ENCODE data around the gene CEP112.

The CEP112 gene

GRCh38 chr17:65925606-65926307, 266.2 kb downstream of the CEP112 start:
- DNase-seq = no peak

DNA sequence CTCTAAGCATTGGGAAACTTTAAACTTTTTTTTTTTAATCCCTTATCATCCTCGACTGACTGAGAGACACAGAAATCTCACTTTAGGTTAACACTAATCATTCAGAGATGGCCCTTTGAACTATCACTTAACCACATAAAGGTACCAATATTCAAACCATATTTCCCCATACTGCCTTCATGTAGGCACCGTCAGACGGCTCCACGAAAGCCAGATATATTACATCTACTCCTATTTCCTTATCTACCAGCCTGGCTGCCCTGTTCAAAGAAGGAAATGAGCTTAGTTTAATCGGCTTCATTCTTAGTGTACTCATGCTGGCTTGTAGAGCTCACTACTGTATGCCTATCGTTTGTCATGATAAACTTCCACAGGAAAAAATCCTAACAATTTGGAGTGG, 270.9 kb downstream of the CEP112 start:
- DNase-seq = no peak

DNA sequence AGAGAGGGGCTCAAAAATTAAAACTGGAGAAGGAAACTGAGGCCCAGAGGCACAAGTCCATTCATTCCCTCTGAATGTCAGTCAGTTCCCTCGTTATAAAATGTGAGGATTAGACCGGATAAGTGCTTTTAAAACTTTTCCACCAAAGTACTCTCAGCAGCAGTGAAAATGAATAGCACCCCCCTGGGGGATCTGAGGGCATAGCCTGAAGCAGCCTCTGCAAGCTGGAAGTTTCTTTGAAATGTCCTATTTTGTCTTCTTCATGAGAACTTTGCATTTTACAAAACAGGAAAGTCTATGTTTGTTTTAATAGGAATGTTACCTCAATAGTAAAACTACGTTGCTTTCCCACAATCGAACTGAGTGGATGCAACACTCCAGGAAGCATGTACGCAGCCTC, 273.0 kb downstream of the CEP112 start:
- DNase-seq = no peak

DNA sequence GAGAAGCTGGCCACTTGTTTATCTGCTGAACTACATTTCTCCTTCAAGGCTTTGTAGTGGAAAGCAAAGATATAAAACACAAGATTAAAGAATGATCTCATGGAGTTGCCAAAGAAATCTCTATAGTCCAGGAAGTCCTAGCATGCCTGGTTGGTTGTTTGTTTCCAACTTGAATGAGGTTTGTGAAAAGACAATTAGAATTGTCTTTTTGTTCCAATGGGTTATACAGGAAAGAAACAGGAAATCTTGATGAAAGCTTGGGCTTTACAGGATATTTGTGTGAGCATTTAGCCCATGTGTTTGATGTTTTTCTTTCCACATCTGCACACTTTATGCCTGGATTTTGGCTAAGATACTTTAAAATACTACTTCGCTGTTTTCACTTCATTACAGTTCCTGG, 273.4 kb downstream of the CEP112 start:
- no peak for DNase-seq

- DNase-seq = no peak
Observed at GRCh38 chr17:65917560-65917959, 274.4 kb downstream of the CEP112 start.

- no peak for DNase-seq
Observed at GRCh38 chr17:65916425-65916824, 275.5 kb downstream of the CEP112 start.

DNA sequence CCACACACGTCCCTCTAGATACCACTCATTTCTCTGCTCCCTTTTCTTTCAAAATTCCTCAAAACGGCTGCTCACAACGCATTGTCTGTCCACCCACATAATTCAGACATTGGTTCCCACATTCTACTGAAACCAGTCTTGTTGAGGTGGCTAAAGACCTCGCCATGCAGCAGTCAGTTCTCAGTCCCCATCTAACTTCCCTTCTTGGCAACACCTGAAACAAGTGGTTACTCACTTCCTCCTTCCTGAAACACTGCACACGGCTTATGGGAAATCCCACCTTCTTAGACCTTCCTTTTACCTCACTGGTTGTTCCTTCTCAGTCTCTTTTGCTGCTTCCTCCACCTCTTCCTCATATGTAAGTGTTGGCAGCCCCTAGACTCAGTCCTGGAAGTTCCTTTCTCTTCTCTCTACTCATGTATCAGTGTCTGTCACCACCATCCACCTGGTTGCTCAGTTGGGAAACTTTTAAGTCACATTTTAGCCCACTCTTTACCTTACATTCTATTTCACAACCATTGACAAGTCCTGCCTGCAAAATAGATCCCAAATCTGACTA, 277.1 kb downstream of the CEP112 start:
- DNase-seq = no peak

- DNase-seq = no peak
Observed at GRCh38 chr17:65913326-65913850, 278.5 kb downstream of the CEP112 start.

DNA sequence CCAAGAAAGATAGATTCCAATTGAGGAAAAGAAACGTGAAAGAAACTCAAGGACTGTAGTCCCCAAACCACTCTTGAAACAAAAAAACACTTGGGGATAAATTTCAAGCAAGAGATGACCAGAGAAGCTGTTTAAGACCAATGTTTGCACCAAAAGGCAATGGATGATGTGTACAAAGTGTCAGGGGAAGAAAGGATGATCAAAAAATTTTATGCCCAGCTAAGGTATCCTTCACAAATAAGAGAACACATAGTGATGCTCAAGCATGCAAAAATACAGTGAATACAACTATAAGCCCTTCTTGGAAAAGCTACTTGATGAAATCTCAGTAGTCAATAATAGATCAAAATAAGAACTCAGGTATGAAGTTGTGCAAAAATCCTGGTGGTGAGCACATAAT, 281.1 kb downstream of the CEP112 start:
- DNase-seq = no peak

DNA sequence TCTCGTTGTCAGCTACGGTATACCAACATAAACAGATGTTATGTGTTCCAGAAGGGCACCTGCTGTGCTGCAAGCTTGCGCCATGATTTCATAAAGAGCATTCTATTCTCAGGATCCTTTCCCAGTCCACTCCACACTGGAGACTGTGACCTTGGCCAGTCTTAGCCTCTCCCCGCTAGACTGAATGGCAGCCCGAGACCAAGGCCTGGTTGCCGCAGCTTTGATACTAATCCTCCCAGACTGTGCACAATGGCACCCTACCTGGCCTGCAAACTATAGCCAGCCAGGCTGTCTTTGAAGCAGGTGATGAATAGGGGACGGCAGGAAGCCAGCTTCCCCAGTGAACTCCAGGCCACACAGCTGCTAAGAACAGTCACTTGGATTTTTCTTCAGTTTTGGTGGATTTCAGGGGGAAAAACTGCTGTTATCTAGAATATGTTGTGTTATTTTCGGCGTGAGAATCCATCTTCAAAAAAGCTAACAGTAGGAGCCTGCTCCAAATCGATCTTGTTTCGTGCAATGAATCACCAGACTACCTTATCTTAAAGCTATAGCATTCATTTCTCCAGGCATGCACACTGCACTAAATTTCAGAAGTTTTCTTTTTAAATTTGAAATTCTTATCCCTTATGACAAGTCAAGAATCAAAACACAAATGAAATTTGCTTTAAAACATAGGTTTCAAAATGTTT, 289.0 kb downstream of the CEP112 start:
- DNase-seq = no peak

DNA sequence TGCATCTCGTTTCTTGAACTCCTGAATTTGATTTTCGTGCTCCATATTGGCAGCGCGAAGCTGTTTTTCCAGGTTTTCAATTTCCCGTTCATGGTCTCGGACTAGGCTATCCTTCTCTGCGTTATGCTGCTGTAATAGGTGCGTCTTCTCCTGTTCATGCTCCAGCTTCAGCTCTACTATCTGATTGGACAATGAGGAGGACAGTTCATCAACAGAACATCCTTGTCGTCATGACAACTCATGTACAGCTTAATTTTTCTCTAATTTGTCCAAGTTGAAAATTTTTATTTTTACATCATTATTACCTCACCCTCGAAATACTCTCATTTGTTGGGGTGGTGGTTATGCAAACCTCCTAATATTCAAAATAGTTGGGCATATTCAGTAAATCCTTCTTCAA, 289.8 kb downstream of the CEP112 start:
- DNase-seq = no peak

DNA sequence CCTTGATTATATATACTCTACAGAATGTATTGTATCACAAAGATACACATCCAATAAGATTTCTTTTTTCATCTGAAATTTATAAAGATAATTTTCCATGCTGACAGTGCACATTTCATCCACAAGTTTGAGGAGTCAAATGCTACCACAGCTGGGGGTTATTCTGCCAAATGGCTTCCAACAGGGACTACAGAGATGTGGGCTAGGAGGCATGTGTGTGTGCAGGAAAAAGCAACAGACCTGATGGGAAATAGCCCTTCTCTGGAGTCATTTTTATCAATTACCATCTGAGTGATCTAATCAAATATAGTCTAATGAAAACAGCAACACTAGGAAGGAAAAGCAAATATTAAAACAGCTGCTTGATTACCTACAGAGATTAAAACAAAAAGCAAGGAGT, 290.5 kb downstream of the CEP112 start:
- DNase-seq = no peak

DNA sequence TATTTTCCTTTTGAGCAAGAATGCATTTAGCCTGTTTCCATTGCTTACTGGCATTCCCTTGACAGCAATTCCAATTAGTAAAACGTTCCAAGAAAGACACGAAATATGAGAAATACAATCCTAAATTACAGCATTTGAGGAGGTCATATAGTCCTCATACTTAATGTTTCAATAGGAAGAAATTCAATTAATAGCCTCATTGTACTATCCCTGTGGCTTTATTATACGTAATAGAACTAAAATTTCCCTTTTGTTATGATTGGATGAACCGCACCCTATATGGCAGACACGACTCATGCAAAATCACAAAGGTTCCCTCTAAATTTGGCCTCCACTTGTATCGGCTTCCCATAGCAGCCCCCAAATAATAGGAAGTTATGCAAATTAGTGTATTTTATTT, 291.7 kb downstream of the CEP112 start:
- no peak for DNase-seq

DNA sequence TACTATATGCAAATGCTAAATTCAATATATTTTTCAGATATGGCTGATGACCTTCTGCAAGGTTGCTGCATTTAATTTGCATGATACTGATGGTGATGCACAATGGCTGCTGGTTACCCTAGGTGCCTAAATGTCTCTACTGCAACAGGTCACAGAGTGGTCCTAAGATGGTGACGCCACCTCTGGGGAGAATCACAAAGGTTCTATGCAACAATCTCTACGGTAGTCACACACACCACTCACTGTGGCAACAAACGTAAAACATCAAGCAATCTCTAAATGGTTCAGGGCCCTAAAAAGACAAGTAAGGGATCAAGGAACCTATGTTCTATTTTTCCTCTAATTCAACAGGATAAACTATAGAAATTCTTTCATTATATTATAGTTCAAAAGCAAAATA, 293.3 kb downstream of the CEP112 start:
- DNase-seq = no peak

DNA sequence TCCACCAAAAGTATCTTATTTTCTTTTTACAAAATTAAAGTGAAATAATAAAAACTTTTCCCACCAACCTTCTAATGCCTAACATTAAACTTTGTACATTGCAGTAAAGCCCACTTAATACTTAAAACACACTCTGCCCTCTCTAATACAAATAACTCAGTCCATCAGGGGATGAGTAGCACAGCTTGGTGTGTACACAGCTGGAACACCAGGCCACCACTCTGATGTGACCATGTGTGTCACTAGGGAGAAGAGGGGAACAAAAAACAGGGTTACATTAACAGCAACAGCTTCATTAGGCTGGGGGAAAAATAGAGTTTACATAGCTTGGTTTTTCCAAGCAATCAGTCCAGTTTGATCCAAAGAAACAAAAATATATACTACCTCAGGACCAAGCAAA, 295.0 kb downstream of the CEP112 start:
- no peak for DNase-seq

DNA sequence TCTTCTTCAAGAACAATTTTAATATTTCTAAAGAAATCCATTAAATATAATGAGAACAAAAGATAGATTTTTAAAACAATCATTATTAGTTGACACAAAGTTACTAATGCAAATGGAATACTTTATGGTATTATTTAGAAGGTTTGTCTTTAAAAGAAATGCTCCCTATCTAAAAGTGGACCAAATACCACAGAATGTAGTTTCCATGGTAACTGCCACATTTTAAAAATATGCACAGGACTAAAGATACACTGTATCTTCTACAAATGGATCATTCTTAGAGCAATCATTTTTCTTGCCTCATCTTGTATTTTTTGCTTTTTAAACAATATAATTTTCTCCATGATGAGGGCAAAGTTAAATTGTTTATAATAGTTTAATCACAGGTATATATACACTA, 296.0 kb downstream of the CEP112 start:
- no peak for DNase-seq

- no peak for DNase-seq
Observed at GRCh38 chr17:65893692-65894279, 298.1 kb downstream of the CEP112 start.

DNA sequence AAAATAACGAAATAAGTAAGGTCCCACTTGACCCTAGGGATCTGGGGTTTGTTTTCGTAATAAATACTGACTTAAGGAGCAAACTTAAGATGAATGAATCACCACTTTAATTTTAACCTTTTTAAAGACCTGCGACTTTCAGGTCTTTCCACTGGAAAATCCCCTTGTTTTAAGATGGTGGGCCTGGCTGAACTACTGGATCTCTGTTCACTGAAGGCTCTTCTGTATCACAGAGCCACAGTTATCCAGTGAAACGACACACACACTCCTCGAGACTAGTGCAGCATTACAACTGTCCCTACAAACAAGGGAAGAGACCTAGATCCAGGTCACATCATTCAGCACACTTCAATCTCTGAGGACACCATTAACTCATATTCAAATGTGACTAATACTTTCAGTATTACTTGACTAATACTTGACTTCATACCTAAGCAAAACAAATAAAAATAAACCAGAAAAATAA, 299.0 kb downstream of the CEP112 start:
- no peak for DNase-seq

DNA sequence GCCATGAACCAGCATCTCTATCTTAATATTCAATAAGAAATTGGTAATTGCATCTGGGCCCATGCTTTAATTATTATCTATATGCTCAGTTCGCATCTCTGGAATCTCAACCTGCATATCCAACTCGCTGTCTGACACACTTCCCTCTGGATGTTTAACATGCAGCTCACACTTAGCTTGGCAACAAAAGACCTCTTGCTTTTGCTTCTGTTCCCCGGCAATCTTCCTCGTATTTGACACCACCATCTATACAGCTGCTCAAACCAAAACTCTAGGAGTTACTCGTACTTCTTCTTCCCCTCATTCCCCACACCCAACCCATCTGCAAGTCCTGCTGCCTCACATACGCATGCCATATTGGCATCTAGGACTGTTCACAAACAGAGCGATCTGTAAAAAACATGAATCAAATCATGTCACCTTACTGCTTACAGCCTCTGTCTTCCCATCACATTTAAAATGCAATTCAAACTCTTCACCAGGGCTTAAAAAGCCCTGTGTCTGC, 300.6 kb downstream of the CEP112 start:
- no peak for DNase-seq

DNA sequence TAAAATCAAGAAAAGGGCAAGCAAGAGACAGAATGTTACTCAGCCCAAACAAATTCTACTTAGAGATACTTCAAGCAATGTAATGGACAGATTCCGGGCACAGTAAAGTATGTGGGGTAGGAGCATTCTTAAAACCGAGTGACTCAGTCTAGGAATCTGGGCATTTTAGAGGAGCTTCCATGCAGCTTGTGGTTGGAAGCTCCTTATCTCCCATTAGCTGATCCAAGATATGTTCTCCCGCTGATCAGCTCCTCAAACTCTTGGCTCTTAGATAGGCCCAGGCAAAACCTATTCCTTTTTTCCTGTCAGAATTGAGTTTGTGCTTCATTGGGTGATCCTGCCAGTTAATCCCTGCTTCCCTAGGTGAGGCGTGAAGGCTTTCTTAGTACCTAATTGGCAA, 303.3 kb downstream of the CEP112 start:
- DNase-seq = no peak

DNA sequence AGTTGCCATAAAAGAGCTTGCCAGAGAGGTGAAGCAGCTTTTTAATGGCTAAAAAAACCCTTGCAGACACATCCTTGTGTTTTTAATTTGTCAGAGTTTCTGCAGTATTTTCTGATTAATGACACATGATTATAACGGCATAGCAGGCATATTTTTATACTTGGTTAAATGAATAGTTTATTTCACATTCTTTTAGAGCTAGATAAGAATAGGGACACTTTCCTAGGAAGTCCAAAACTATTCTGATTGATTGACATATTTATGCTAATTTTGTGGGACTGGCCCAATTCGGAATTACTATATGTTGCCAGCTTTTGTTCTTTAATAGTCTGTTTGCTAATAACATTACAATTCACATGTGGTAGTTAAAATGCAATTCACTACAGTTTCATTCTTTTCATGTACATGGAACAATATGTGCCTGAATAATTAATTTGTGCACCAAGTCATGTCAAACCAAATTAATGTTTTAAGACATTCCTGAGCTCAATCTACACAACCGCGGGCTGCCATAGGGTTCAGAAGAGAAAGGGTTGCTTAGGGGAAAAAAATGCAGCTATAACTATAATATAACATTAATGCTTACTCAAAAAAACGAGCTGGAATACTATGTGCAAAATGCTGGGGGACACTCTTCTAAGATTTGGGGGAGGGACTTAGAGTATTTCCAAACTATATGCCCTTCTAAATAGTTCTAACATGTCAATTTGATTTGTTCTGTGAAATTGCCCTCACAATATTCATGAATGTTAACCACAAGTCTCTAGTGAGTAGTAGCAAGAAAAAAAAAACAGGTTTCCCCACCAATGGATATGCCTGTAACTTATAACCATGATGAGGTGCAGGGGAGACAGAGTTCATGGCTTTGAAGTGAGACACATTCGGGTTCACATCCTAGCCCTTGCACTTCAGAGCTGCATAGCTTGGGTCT, 305.4 kb downstream of the CEP112 start:
- no peak for DNase-seq

DNA sequence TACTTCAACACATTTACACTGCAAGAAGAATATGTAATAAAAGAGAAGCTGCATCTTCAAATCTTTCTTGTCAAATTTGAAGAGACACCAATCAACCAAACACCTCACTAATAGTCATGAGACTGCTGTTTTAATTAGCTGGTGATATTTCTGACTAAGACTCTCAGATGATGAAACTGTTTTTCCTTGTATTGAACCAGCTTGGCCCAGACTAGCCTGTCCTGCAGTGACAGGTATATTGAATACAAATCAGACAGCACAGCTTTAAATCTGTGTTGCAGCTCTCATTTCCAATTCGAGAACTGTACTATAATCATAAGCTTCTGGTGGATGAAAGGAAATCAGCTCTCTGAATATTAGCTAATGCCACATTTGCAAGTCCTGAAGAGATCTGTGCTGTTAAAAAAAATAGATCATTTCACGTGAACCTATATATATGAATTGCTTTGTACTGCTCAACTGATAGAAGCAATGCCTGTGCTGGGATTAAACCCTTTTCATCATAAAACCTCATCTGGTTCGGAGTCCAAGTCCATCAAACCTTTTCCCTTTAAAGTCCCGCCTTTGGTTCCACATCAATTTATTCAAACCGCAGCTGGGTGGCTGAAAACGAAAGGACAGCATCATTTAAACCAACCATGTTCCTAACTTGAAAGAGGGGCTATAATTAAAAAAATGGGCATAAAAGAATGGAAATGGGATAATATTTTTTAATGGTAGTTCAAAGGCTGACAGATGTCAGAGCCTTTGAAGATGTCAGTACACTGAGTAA, 306.2 kb downstream of the CEP112 start:
- DNase-seq = no peak
